GOT3 (cell line): ENCODE data around the gene OR4E2.
"Not testable (repeated sequence)": the region's sequence is repeated elsewhere in the genome, so short reads cannot be mapped to it uniquely, and the experiment has no call there.

Experiments
- DNase-seq: peaks from one replicate; lab custom pipeline; 2025; ENCODE audit warnings: mixed read lengths; lab: John Stamatoyannopoulos, UW

Gene OR4E2

DNA sequence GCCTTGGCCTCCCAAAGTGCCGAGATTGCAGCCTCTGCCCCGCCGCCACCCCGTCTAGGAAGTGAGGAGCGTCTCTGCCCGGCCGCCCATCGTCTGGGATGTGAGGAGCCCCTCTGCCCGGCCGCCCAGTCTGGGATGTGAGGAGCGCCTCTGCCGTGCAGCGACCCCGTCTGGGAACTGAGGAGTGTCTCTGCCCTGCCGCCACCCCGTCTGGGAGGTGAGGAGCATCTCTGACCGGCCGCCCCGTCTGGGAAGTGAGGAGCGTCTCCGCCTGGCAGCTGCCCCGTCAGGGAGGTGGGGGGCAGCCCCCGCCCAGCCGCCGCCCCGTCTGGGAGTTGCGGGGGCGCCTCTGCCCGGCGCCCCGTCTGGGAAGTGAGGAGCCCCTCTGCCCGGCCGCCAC lies 44.0 kb downstream of the OR4E2 start:
- DNase-seq: not testable (repeated sequence)

DNA sequence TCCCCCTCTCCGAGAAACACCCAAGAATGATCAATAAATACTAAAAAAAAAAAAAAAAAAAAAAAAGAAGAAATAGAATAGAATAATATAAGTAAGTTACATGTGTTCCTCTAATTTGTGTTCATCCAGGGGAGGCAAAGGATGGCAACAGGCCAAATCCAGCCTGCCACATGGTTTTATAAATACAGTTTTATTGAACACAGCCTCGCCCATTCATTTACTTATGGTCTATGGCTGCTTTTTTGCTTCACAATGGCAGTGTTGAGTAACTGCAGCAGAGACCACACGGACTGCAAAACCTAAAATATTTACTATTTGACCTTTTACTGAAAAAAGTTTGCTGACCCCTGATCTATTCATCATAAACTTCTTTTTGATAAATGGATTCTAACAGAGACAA lies 44.9 kb downstream of the OR4E2 start:
- not testable (repeated sequence) for DNase-seq

DNA sequence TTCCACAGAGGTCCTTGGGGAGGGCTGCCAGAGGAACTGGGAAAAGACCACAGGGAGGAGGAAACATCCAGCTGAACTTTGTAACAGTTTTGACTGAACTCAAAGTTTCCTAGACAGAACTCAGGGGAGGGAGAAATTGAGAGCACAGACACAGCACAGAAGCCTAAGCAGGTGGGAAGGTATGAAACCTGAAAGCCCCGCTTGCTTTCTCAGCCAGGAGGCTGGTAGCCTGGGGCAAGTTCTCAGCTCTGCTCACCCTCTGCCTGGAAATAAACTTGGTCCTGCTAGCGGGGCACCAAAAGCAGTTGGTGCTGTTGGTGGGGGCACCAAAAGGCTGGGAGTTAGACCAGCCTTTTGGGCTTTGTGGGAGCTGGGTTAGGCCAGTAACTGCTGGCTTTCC lies 45.9 kb downstream of the OR4E2 start:
- no peak for DNase-seq

DNA sequence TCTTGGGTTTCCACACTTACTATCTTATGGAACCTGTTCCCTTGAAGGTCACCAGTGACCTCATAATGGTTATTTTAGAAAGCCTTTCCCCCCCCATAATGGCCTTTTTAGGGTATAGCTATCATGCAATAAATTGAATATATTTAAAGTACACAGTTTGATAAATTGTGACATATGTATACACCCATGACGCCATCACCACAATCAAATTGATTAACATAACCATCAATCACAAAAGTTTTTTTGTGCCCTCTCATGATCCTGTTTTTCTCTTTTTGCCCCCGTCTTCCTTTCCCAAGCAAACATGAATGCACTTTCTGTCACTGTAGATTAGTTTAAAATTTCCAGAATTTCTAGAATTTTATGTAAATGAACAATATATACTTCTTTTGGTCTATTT lies 48.7 kb downstream of the OR4E2 start:
- no peak for DNase-seq

DNA sequence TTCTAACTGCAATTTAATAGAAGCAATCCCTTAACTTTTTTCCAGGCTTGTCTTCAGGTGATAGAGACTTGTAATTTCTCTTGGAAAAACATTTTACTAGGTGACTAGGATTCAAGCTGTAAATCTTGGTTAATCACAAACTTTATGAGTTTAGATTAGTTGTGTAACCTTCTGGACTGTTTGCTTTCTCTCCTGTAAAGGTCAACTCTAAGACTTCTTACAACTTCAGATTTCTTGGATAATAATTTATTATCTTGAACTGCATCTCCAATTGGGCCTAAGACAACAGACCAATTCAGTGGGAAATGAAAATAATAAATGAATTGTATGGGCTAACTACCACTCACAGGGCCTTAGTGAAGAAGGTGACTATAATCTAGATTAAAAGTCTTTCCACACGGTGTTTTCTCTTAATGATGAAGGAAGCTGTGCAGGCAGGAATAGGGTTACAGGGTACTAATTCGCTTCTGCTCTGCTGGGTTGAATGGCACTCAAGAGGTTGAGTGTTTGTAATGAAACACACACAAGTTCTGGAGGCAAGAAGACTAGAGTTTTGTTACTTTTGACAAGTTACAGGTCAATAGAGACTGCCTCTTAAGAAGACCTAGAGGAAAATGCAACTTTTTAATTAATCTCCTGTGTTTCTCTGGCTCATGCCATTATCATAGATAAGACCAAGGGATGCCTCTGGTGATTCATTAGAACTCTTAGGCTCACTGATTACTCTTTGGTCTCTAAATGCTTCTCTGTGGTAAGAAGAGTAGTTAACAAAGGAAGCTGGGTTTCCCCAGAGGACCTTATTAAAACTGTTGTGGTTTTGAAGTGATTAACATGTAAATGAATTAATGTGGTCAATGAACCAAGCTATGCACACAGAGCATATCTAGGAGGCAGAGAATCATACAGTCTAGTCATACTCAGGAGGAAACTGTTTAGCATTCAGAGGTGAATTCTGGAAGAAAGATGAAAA lies 50.0 kb downstream of the OR4E2 start:
- DNase-seq: no peak

DNA sequence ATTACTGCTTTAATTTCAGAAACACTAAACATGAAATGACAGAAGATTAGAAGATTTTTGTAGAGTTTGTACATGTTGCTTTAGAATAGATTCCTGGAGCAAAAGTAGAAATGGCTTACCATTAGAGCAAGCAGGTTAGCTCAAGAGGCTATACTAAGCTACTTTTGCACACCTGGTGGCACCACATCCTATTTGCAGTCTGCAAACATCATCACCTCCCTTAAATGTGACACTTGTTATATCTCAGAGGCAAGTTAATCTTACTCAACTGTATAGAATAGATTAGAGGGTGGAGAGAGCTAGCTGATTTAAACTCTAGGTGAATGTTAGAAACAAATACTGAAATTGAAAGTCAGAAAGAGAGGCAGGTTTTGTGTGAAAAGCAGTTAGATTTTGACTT lies 50.7 kb downstream of the OR4E2 start:
- DNase-seq: no peak

DNA sequence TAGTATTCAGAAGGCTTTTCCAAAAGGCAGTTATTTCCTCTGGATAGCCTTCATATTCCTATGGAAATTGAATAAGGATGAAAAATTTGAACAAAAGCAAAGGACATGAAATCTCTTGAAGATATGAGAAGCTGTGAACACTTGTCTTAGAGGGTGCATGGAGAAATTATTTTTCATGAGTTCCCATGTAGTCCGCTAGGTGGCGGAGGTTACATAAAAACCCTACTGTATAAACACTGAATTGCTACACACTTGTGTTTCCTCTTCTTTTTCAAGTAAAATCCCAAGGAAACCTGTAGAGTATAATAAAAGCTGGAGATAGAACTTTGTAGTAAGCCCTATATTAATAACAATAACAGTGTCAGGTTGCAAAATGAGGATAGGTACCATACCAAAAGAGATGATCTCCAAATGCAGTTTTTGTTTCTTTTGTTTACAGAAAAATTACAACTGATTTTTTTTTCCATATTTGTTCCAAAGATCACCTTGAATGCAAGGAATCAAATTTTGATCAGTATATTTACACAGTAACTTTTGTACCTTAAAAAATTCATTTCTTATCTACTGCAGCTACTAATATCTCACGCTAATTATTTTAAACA lies 57.8 kb downstream of the OR4E2 start:
- no peak for DNase-seq

DNA sequence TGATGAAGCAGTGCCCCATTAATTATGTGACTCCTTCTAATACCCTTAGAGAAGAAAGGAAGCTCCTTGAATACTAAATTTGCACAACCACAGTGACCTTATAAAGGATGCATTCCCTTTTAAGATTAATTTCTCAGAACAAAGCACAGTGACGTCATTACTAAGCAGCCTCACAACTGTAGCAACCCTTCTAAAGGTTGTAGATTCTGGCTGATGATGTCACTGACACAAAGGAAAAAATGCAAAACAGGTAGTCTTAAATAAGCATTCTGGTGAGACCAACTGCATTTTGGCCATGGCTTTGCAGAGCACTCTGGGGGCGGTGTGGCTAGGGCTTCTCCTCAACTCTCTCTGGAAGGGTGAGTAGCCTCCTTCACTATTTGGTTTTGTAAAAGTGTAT lies 58.4 kb downstream of the OR4E2 start:
- no peak for DNase-seq

DNA sequence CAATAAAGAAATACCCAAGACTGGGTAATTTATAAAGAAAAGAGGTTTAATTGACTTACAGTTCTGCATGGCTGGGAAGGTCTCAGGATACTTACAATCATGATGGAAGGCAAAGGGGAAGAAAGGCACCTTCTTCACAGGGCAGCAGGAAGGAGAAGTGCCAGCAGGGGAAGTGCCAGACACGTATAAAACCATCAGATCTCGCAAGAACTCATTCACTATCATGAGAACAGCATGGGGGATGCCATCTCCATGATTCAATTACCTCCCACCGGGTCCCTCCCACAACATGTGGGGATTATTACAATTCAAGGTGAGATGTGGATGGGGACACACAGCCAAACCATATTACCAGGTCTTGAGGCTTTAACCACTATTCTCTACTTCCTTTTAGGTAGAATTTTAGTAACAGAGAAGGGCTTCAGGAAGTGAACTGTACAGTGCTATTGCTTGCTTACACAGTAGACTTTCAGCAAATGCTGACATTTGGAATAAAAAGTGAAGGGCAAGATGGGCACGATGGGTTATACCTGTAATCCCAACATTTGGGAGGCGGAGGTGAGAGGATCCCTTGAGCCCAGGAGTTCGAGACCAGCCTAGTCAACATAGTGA lies 60.8 kb downstream of the OR4E2 start:
- no peak for DNase-seq
